ENCODE results near the gene CNOT10.
"Not testable (repeated sequence)": the region's sequence is repeated elsewhere in the genome, so short reads cannot be mapped to it uniquely, and the experiment has no call there.

Gene CNOT10

GRCh38 chr3:32780071-32780734 lies 95.2 kb downstream of the CNOT10 start:
- TF ChIP-seq, protein P1, sequence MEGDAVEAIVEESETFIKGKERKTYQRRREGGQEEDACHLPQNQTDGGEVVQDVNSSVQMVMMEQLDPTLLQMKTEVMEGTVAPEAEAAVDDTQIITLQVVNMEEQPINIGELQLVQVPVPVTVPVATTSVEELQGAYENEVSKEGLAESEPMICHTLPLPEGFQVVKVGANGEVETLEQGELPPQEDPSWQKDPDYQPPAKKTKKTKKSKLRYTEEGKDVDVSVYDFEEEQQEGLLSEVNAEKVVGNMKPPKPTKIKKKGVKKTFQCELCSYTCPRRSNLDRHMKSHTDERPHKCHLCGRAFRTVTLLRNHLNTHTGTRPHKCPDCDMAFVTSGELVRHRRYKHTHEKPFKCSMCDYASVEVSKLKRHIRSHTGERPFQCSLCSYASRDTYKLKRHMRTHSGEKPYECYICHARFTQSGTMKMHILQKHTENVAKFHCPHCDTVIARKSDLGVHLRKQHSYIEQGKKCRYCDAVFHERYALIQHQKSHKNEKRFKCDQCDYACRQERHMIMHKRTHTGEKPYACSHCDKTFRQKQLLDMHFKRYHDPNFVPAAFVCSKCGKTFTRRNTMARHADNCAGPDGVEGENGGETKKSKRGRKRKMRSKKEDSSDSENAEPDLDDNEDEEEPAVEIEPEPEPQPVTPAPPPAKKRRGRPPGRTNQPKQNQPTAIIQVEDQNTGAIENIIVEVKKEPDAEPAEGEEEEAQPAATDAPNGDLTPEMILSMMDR (IDR thresholded peaks at IDR 0.05; ENCODE audit: insufficient read depth, low read depth, low read length, missing control alignments) = no peak
- no peak for DNase-seq (ENCODE audit: low read depth)
- no peak overlapping the region for H3K4me3 ChIP-seq (ENCODE audit: low read length)

- H3K4me3 ChIP-seq (ENCODE audit: low read length) = peak overlapping the region; percentile 58
- DNase-seq (ENCODE audit: low read depth) = peak; percentile 48
- TF ChIP-seq, protein P1 (IDR thresholded peaks at IDR 0.05; ENCODE audit: insufficient read depth, low read depth, low read length, missing control alignments) = peak; percentile 13
Measured at GRCh38 chr3:32780735-32781210, 95.8 kb downstream of the CNOT10 start.

GRCh38 chr3:32781211-32781968 lies 96.4 kb downstream of the CNOT10 start:
- DNase-seq (ENCODE audit: low read depth) = peak; percentile 82
- TF ChIP-seq, protein P1 (IDR thresholded peaks at IDR 0.05; ENCODE audit: insufficient read depth, low read depth, low read length, missing control alignments) = peak; percentile 59
- H3K4me3 ChIP-seq (ENCODE audit: low read length) = peak overlapping the region; percentile 58

DNA sequence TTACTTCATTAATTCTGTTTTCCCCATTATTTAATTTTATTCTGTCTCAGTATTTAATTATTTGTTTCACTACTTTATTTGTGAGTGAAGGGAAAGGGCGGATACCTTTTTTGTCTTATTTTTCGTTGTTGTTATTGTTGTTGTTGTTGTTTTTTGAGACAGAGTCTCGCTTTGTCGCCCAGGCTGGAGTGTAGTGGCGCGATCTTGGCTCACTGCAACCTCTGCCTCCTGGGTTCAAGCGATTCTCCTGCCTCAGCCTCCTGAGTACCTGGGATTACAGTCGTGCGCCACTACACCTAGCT lies 96.9 kb downstream of the CNOT10 start:
- H3K4me3 ChIP-seq (ENCODE audit: low read length); DNase-seq (ENCODE audit: low read depth): not testable (repeated sequence)

GRCh38 chr3:32782407-32782806 lies 97.4 kb downstream of the CNOT10 start:
- TF ChIP-seq, protein P1 (IDR thresholded peaks at IDR 0.05; ENCODE audit: insufficient read depth, low read depth, low read length, missing control alignments) = no peak
- no peak for DNase-seq (ENCODE audit: low read depth)
- no peak overlapping the region for H3K4me3 ChIP-seq (ENCODE audit: low read length)

- H3K4me3 ChIP-seq (ENCODE audit: low read length) = no peak overlapping the region
- TF ChIP-seq, protein P1 (IDR thresholded peaks at IDR 0.05; ENCODE audit: insufficient read depth, low read depth, low read length, missing control alignments) = no peak
- DNase-seq (ENCODE audit: low read depth) = no peak
Measured at GRCh38 chr3:32791833-32792232, 106.8 kb downstream of the CNOT10 start.

DNA sequence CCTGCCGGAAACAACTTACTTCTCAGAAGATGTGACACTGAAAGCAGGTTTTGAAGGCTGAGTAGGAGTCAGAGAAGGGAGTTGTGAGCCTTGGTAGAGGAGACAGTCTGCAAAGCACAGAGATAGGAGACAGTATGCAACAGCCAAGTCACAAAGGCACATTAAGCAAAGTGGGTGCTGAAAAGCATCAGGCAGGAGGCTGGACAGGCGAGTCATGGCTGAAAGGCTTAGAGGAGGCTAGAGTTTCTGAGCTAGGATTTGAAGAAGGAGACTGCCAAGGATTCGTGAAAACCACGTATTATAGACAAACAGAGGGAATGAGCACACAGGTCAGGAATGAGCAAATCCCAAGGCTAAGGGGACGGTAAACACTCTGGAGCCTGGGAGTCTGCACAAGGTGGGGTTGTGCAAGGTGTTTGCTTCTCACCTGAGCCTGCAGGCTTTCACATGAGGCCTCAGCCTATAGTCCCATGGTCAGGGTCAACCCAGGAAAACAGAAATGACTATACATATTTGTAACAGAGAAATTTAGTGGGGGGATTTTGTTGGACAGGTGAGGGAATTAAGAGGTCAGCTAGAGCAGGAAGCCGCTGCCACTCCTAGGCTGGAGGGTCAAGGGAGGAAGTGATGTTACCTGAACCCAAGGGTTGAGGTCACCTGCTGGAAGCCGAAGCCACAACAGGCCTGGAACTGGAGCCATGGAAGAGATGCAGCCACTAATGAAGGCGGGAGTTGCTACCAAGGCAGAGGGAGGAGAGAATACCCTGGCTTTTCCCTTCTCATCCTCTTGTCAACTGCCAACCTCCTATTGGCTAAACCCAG lies 109.7 kb downstream of the CNOT10 start:
- TF ChIP-seq, protein P1 (IDR thresholded peaks at IDR 0.05; ENCODE audit: insufficient read depth, low read depth, low read length, missing control alignments) = no peak

GRCh38 chr3:32796384-32796950 lies 111.5 kb downstream of the CNOT10 start:
- not testable (repeated sequence) for DNase-seq (ENCODE audit: low read depth); H3K4me3 ChIP-seq (ENCODE audit: low read length)

More for the DNA sequence above, 109.7 kb downstream of the CNOT10 start:
- H3K4me3 ChIP-seq (ENCODE audit: low read length) = no peak overlapping the region
- peak; percentile 41 for DNase-seq (ENCODE audit: low read depth)
